ENCODE measurements around the gene HMOX2. TPM values are rescaled to one million over a fixed set of nuclear protein-coding genes. Genes with fewer than 3 reads are reported as not detected.

HMOX2 gene
- total RNA-seq, 1 experiment from 2014 or later, result 42.6 TPM

DNA sequence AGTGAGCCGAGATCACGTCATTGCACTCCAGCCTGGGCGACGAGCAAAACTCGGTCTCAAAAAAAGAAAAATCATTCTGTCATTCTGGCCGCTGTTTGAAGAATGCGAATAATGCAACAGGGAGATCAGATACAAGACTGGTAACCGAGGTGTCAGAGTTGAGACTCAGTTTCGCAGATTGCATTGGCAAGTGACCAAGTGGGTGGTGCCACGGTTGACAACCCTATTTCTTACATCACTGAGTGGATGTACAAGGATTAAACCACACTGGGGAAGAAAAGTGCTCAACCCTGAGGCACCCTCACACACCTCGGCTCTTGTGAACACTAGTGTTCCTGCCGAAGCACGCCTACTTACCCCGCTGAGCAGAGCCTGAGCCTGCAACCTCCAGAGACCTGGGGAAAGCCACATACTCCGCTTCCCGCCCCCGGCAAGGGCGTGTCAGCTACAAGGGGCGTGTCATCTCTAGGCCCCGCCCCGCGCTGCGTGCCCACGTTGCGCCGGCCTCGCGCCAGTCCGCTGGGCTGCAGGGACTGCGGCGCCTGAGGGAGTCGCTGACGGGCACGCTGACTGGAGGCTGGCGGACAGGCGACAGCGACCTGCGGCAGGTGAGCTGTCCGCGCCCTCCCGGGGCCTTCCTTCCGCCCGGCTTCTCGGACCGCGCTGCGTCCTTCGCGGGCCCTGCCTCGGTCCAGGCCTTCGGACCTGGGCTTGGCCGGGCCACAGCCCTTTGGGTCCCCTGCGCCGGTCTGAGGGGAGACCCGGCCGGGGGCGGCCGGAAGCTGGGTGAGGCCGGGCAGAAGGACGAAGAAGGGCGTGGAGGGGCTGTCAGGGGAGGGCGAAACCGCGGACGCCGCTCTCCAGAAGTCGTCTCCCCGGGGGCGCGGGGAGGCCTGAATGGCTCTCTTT, at the start of gene HMOX2 (continued):
- TF ChIP-seq, protein P1, sequence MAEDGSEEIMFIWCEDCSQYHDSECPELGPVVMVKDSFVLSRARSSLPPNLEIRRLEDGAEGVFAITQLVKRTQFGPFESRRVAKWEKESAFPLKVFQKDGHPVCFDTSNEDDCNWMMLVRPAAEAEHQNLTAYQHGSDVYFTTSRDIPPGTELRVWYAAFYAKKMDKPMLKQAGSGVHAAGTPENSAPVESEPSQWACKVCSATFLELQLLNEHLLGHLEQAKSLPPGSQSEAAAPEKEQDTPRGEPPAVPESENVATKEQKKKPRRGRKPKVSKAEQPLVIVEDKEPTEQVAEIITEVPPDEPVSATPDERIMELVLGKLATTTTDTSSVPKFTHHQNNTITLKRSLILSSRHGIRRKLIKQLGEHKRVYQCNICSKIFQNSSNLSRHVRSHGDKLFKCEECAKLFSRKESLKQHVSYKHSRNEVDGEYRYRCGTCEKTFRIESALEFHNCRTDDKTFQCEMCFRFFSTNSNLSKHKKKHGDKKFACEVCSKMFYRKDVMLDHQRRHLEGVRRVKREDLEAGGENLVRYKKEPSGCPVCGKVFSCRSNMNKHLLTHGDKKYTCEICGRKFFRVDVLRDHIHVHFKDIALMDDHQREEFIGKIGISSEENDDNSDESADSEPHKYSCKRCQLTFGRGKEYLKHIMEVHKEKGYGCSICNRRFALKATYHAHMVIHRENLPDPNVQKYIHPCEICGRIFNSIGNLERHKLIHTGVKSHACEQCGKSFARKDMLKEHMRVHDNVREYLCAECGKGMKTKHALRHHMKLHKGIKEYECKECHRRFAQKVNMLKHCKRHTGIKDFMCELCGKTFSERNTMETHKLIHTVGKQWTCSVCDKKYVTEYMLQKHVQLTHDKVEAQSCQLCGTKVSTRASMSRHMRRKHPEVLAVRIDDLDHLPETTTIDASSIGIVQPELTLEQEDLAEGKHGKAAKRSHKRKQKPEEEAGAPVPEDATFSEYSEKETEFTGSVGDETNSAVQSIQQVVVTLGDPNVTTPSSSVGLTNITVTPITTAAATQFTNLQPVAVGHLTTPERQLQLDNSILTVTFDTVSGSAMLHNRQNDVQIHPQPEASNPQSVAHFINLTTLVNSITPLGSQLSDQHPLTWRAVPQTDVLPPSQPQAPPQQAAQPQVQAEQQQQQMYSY (CRISPR knock-in tag; IDR thresholded peaks at IDR 0.05), result no peak
- TF ChIP-seq TEAD1 (CRISPR knock-in tag; IDR thresholded peaks at IDR 0.05), result peak; percentile 93; the same call in 1 of the 2 replicates
- TF ChIP-seq ELF4 (CRISPR knock-in tag; IDR thresholded peaks at IDR 0.05; ENCODE audit: low read depth), result peak; percentile 36; the same call in 1 of the 2 replicates
- no peak for TF ChIP-seq ZNF121 (CRISPR knock-in tag; IDR thresholded peaks at IDR 0.05)
- TF ChIP-seq TEAD4 (CRISPR knock-in tag; IDR thresholded peaks at IDR 0.05), result no peak
- peak; percentile 83 for TF ChIP-seq CREB1 (CRISPR knock-in tag; IDR thresholded peaks at IDR 0.05)
- TF ChIP-seq, protein P2, sequence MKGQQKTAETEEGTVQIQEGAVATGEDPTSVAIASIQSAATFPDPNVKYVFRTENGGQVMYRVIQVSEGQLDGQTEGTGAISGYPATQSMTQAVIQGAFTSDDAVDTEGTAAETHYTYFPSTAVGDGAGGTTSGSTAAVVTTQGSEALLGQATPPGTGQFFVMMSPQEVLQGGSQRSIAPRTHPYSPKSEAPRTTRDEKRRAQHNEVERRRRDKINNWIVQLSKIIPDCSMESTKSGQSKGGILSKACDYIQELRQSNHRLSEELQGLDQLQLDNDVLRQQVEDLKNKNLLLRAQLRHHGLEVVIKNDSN (CRISPR knock-in tag; IDR thresholded peaks at IDR 0.05), result peak; percentile 58; the same call in 1 of the 2 replicates
- peak; percentile 82 for TF ChIP-seq GABPB1 (CRISPR knock-in tag; IDR thresholded peaks at IDR 0.05)
- TF ChIP-seq NFYB (CRISPR knock-in tag; conservative IDR thresholded peaks at IDR 0.05; ENCODE audit: low read depth), result no peak
- peak; percentile 96; the same call in 1 of the 2 replicates for TF ChIP-seq NFE2L1 (CRISPR knock-in tag; IDR thresholded peaks at IDR 0.05)
- TF ChIP-seq MYBL2 (CRISPR knock-in tag; IDR thresholded peaks at IDR 0.05), result peak; percentile 95
- TF ChIP-seq CBFB (CRISPR knock-in tag; IDR thresholded peaks at IDR 0.05; ENCODE audit: low read depth), result no peak
- TF ChIP-seq, protein P3, sequence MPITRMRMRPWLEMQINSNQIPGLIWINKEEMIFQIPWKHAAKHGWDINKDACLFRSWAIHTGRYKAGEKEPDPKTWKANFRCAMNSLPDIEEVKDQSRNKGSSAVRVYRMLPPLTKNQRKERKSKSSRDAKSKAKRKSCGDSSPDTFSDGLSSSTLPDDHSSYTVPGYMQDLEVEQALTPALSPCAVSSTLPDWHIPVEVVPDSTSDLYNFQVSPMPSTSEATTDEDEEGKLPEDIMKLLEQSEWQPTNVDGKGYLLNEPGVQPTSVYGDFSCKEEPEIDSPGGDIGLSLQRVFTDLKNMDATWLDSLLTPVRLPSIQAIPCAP (CRISPR knock-in tag; IDR thresholded peaks at IDR 0.05), result peak; percentile 81
- TF ChIP-seq, protein P4, sequence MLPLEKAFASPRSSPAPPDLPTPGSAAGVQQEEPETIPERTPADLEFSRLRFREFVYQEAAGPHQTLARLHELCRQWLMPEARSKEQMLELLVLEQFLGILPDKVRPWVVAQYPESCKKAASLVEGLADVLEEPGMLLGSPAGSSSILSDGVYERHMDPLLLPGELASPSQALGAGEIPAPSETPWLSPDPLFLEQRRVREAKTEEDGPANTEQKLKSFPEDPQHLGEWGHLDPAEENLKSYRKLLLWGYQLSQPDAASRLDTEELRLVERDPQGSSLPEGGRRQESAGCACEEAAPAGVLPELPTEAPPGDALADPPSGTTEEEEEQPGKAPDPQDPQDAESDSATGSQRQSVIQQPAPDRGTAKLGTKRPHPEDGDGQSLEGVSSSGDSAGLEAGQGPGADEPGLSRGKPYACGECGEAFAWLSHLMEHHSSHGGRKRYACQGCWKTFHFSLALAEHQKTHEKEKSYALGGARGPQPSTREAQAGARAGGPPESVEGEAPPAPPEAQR (CRISPR knock-in tag; IDR thresholded peaks at IDR 0.05), result no peak
- TF ChIP-seq, protein P5, sequence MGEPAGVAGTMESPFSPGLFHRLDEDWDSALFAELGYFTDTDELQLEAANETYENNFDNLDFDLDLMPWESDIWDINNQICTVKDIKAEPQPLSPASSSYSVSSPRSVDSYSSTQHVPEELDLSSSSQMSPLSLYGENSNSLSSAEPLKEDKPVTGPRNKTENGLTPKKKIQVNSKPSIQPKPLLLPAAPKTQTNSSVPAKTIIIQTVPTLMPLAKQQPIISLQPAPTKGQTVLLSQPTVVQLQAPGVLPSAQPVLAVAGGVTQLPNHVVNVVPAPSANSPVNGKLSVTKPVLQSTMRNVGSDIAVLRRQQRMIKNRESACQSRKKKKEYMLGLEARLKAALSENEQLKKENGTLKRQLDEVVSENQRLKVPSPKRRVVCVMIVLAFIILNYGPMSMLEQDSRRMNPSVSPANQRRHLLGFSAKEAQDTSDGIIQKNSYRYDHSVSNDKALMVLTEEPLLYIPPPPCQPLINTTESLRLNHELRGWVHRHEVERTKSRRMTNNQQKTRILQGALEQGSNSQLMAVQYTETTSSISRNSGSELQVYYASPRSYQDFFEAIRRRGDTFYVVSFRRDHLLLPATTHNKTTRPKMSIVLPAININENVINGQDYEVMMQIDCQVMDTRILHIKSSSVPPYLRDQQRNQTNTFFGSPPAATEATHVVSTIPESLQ (CRISPR knock-in tag; IDR thresholded peaks at IDR 0.05), result no peak
- no peak for TF ChIP-seq ZNF317 (CRISPR knock-in tag; IDR thresholded peaks at IDR 0.05; ENCODE audit: borderline replicate concordance, low read depth)
- TF ChIP-seq ZNF671 (CRISPR knock-in tag; IDR thresholded peaks at IDR 0.05), result no peak
- TF ChIP-seq PRRX2 (CRISPR knock-in tag; IDR thresholded peaks at IDR 0.05), result no peak

All from WTC11 (cell line).